Astrocyte (in vitro differentiated cells and primary cell): Measurements from ENCODE around the gene CHD6. TPM values are rescaled to one million over a fixed set of nuclear protein-coding genes. Genes with fewer than 3 reads are reported as not detected.
"Not testable (repeated sequence)": the region's sequence is repeated elsewhere in the genome, so short reads cannot be mapped to it uniquely, and the experiment has no call there.

Source experiments
- DNase-seq: peaks from one replicate; pipeline ENCODE4 v3.0.0-alpha.2; 2010; ENCODE audit warnings: low read depth
- FAIRE-seq: peaks from 2 replicates; lab custom pipeline; 2011; peaks lifted over from hg19 to GRCh38; lab: Jason Lieb, UNC
- H2AFZ ChIP-seq: 2 replicates; pipeline ENCODE4 v1.6.0; 2012; ENCODE audit warnings: low read depth, low read length, inconsistent platforms
- H3K27ac ChIP-seq: 2 replicates; pipeline ENCODE4 v1.5.1; 2011; ENCODE audit warnings: low read depth, low read length, inconsistent platforms
- H3K27me3 ChIP-seq: 2 replicates; pipeline ENCODE4 v1.6.0; 2011; ENCODE audit warnings: low read length, inconsistent platforms; ENCODE audit not compliant: insufficient read depth
- H3K36me3 ChIP-seq: 2 replicates; pipeline ENCODE4 v1.5.1; 2011; ENCODE audit warnings: low read length, inconsistent platforms; ENCODE audit not compliant: insufficient read depth
- H3K4me1 ChIP-seq: 2 replicates; pipeline ENCODE4 v1.5.1; 2011; ENCODE audit warnings: low read length, inconsistent platforms; ENCODE audit not compliant: insufficient read depth
- H3K4me2 ChIP-seq: 2 replicates; pipeline ENCODE4 v1.6.0; 2012; ENCODE audit warnings: low read length, inconsistent platforms
- H3K4me3 ChIP-seq: 2 replicates; pipeline ENCODE4 v1.5.1; 2011; ENCODE audit warnings: low read depth, mild to moderate bottlenecking, low read length, inconsistent platforms; ENCODE audit not compliant: insufficient read depth
- H3K79me2 ChIP-seq: 2 replicates; pipeline ENCODE4 v1.6.0; 2012; ENCODE audit warnings: mild to moderate bottlenecking, low read length, inconsistent platforms; ENCODE audit not compliant: insufficient read depth
- H3K9ac ChIP-seq: 2 replicates; pipeline ENCODE4 v1.6.0; 2012; ENCODE audit warnings: mild to moderate bottlenecking, low read length, inconsistent platforms
- H3K9me3 ChIP-seq: 2 replicates; pipeline ENCODE4 v1.5.1; 2012; ENCODE audit warnings: low read depth, mild to moderate bottlenecking, low read length, inconsistent platforms; ENCODE audit not compliant: insufficient read depth
- H4K20me1 ChIP-seq: 2 replicates; pipeline ENCODE4 v1.6.0; 2012; ENCODE audit warnings: low read length, inconsistent platforms; ENCODE audit not compliant: insufficient read depth
- H3K27ac Mint-ChIP-seq: one replicate; pipeline ENCODE4 v1.8.0; 2021; ENCODE audit warnings: mild to moderate bottlenecking, mixed read lengths; ENCODE audit not compliant: unreplicated experiment
- H3K27me3 Mint-ChIP-seq: one replicate; pipeline ENCODE4 v1.8.0; 2021; ENCODE audit warnings: low read depth, mixed read lengths; ENCODE audit not compliant: unreplicated experiment
- H3K36me3 Mint-ChIP-seq: one replicate; pipeline ENCODE4 v1.8.0; 2021; ENCODE audit warnings: low read depth, mixed read lengths; ENCODE audit not compliant: unreplicated experiment
- H3K4me1 Mint-ChIP-seq: one replicate; pipeline ENCODE4 v1.8.0; 2021; ENCODE audit warnings: low read depth, mixed read lengths; ENCODE audit not compliant: unreplicated experiment
- H3K4me3 Mint-ChIP-seq: one replicate; pipeline ENCODE4 v1.8.0; 2021; ENCODE audit warnings: mild to moderate bottlenecking, moderate library complexity, mixed read lengths; ENCODE audit not compliant: unreplicated experiment
- H3K9me3 Mint-ChIP-seq: one replicate; pipeline ENCODE4 v1.8.0; 2021; ENCODE audit warnings: mild to moderate bottlenecking, mixed read lengths; ENCODE audit not compliant: unreplicated experiment
- CTCF ChIP-seq: IDR thresholded peaks from 2 replicates; pipeline ENCODE4 v1.5.1; 2011; ENCODE audit warnings: low read depth, mild to moderate bottlenecking, inconsistent platforms, low read length, moderate library complexity; ENCODE audit not compliant: insufficient read depth
- EZH2 ChIP-seq: IDR thresholded peaks from 2 replicates; pipeline ENCODE4 v1.6.1; 2012; ENCODE audit warnings: mild to moderate bottlenecking, low read length, inconsistent platforms; ENCODE audit not compliant: insufficient read depth
- total RNA-seq: library from RNA; stranded (reverse); gene quantifications from 2 replicates; pipeline ENCODE4 v1.2.1, GENCODE V29; 2021

Gene CHD6
- total RNA-seq, 1 donor from 2014 or later, result 44.7 TPM

- H3K27me3 ChIP-seq, result no peaks in the 10 kb centered on the region
- H3K9me3 ChIP-seq, result no peaks in the 10 kb centered on the region
- no peak overlapping the region for H3K9ac ChIP-seq
- no peak for TF ChIP-seq CTCF
- H3K27me3 Mint-ChIP-seq, result no peaks in the 10 kb centered on the region
- DNase-seq, result no peak
- no peak for FAIRE-seq
- H3K79me2 ChIP-seq, result peaks cover 3% of the 10 kb centered on the region
- no peak overlapping the region for H2AFZ ChIP-seq
- H3K4me3 Mint-ChIP-seq, result no peak overlapping the region
- H3K36me3 Mint-ChIP-seq, result peaks cover 11% of the 10 kb centered on the region
- no peaks in the 10 kb centered on the region for H3K36me3 ChIP-seq
- H3K9me3 Mint-ChIP-seq, result peaks cover 3% of the 10 kb centered on the region
- H3K27ac ChIP-seq, result no peak overlapping the region
- H3K4me1 ChIP-seq, result peaks cover 5% of the 10 kb centered on the region
- no peak overlapping the region for H3K27ac Mint-ChIP-seq
- H4K20me1 ChIP-seq, result peaks cover 29% of the 10 kb centered on the region
- H3K4me2 ChIP-seq, result no peak overlapping the region
- peaks cover 6% of the 10 kb centered on the region for H3K4me1 Mint-ChIP-seq
- no peak overlapping the region for H3K4me3 ChIP-seq
Observed at GRCh38 chr20:41537865-41538264, 80.3 kb downstream of the CHD6 start.

- not testable (repeated sequence) for H3K9me3 ChIP-seq, H3K9me3 Mint-ChIP-seq, FAIRE-seq, H3K79me2 ChIP-seq, H3K27me3 Mint-ChIP-seq, H3K4me3 Mint-ChIP-seq, H3K36me3 ChIP-seq, H3K4me3 ChIP-seq, H3K27ac Mint-ChIP-seq, H3K4me1 Mint-ChIP-seq, DNase-seq, H3K27me3 ChIP-seq, H3K4me2 ChIP-seq, H3K27ac ChIP-seq, H2AFZ ChIP-seq, H3K9ac ChIP-seq
- peaks cover 23% of the 10 kb centered on the region for H4K20me1 ChIP-seq
- peaks cover 11% of the 10 kb centered on the region for H3K4me1 ChIP-seq
- peaks cover 15% of the 10 kb centered on the region for H3K36me3 Mint-ChIP-seq
Observed at GRCh38 chr20:41535551-41535950, 82.6 kb downstream of the CHD6 start.

GRCh38 chr20:41534842-41535241 is 83.3 kb downstream of the CHD6 start:
- H3K79me2 ChIP-seq, result peaks cover 8% of the 10 kb centered on the region
- H2AFZ ChIP-seq, result no peak overlapping the region
- no peaks in the 10 kb centered on the region for H3K9me3 ChIP-seq
- FAIRE-seq (no peak), DNase-seq (peak; percentile 37)
- H3K27me3 Mint-ChIP-seq, result no peaks in the 10 kb centered on the region
- H3K4me1 ChIP-seq, result peaks cover 11% of the 10 kb centered on the region
- TF ChIP-seq EZH2, result no peak
- TF ChIP-seq CTCF, result no peak
- H3K4me1 Mint-ChIP-seq, result peaks cover 9% of the 10 kb centered on the region
- H3K4me3 ChIP-seq, result no peak overlapping the region
- H3K4me3 Mint-ChIP-seq, result no peak overlapping the region
- H4K20me1 ChIP-seq, result peaks cover 27% of the 10 kb centered on the region
- H3K27ac Mint-ChIP-seq, result no peak overlapping the region
- H3K4me2 ChIP-seq, result no peak overlapping the region
- H3K36me3 ChIP-seq, result no peaks in the 10 kb centered on the region
- H3K36me3 Mint-ChIP-seq, result peaks cover 15% of the 10 kb centered on the region
- H3K27me3 ChIP-seq, result no peaks in the 10 kb centered on the region
- no peak overlapping the region for H3K27ac ChIP-seq
- peaks cover 3% of the 10 kb centered on the region for H3K9me3 Mint-ChIP-seq
- H3K9ac ChIP-seq, result no peak overlapping the region
